Activated CD8-positive, alpha-beta memory T cell treated with anti-CD3 and anti-CD28 coated beads, Interleukin-2, amount 10 ng/mL, durations not matched to agents 7 days and 5 days (primary cell): ENCODE measurements around the gene DAPK2. TPM values are rescaled to one million over a fixed set of nuclear protein-coding genes. Genes with fewer than 3 reads are reported as not detected.
A peak's percentile ranks its signal among the peaks of the same experiment; 100 is the strongest.
"Not testable (repeated sequence)": the region's sequence is repeated elsewhere in the genome, so short reads cannot be mapped to it uniquely, and the experiment has no call there.

Experiments
- ATAC-seq: fragments of 150-1000 bp; cut with Tn5 transposase; one replicate; pipeline ENCODE4 v1.10.0; 2021; ENCODE audit warnings: moderate library complexity
- CTCF ChIA-PET: fragments of 350-600 bp; sonication (Branson Sonifier 250); formaldehyde crosslinking; loops from one replicate; lab custom pipeline; 2021; ENCODE audit warnings: antibody characterized with exemption; lab: Charles Lee
- DNase-seq: peaks from one replicate; pipeline ENCODE4 v3.0.0-alpha.2; 2020
- H3K27ac Mint-ChIP-seq: one replicate; pipeline ENCODE4 v1.8.0; 2021; ENCODE audit warnings: mild to moderate bottlenecking, mixed read lengths
- H3K27me3 Mint-ChIP-seq: one replicate; pipeline ENCODE4 v1.8.0; 2021; ENCODE audit warnings: mixed read lengths
- H3K36me3 Mint-ChIP-seq: one replicate; pipeline ENCODE4 v1.8.0; 2021; ENCODE audit warnings: mild to moderate bottlenecking, mixed read lengths
- H3K4me1 Mint-ChIP-seq: one replicate; pipeline ENCODE4 v1.8.0; 2021; ENCODE audit warnings: mixed read lengths
- H3K4me3 Mint-ChIP-seq: one replicate; pipeline ENCODE4 v1.8.0; 2021; ENCODE audit warnings: mild to moderate bottlenecking, moderate library complexity, mixed read lengths
- H3K9me3 Mint-ChIP-seq: one replicate; pipeline ENCODE4 v1.8.0; 2022; ENCODE audit warnings: low read depth, mixed read lengths
- total RNA-seq, 2 experiments: library from RNA; stranded (reverse); gene quantifications; one replicate each; pipeline ENCODE4 v1.2.3, GENCODE V29; 2021

Gene DAPK2
- total RNA-seq, 2 experiments from 2014 or later: 14.1 to 15.0 TPM

- ATAC-seq: no peak
- no peak overlapping the region for H3K27ac Mint-ChIP-seq
- CTCF ChIA-PET: interaction anchor here (0.6 to 2.3 kb wide), 6 partner anchors 12 to 141 kb away, joined by 3 to 11 read pairs (median 8); partner anchors contain the start of gene DAPK2
These were observed 141.2 kb downstream of the DAPK2 start for GRCh38 chr15:63905131-63905530.

GRCh38 chr15:63904042-63904441 is 142.2 kb downstream of the DAPK2 start:
- ATAC-seq: no peak
- Mint-ChIP-seq H3K36me3 (peaks cover 4% of the 10 kb centered on the region), H3K4me3 (no peak overlapping the region), H3K27me3 (no peaks in the 10 kb centered on the region), H3K4me1 (peaks cover 29% of the 10 kb centered on the region), H3K27ac (no peak overlapping the region), H3K9me3 (no peaks in the 10 kb centered on the region)
- no peak for DNase-seq
- CTCF ChIA-PET: interaction anchor here (1.2 to 1.8 kb wide), 4 partner anchors 9 to 41 kb away, joined by 4 to 9 read pairs (median 6); no protein-coding TSS in a partner anchor

More at GRCh38 chr15:63905131-63905530, 141.2 kb downstream of the DAPK2 start:
- H3K4me3 Mint-ChIP-seq: no peak overlapping the region
- H3K4me1 Mint-ChIP-seq: peaks cover 22% of the 10 kb centered on the region
- DNase-seq: no peak
- no peaks in the 10 kb centered on the region for H3K9me3 Mint-ChIP-seq
- H3K36me3 Mint-ChIP-seq: peaks cover 4% of the 10 kb centered on the region
- H3K27me3 Mint-ChIP-seq: no peaks in the 10 kb centered on the region

GRCh38 chr15:63902671-63903035 is 143.6 kb downstream of the DAPK2 start:
- no peaks in the 10 kb centered on the region for H3K9me3 Mint-ChIP-seq
- CTCF ChIA-PET: interaction anchor here (1.3 kb wide), 1 partner anchor 12 kb away, joined by 3 read pairs; no protein-coding TSS in a partner anchor
- no peak overlapping the region for H3K4me3 Mint-ChIP-seq
- H3K27me3 Mint-ChIP-seq: no peaks in the 10 kb centered on the region
- DNase-seq: no peak
- no peak overlapping the region for H3K27ac Mint-ChIP-seq
- H3K4me1 Mint-ChIP-seq: peaks cover 37% of the 10 kb centered on the region
- peaks cover 3% of the 10 kb centered on the region for H3K36me3 Mint-ChIP-seq
- ATAC-seq: no peak

GRCh38 chr15:63901912-63902670 is 144.2 kb downstream of the DAPK2 start:
- Mint-ChIP-seq H3K27ac (no peak overlapping the region), H3K4me3 (no peak overlapping the region), H3K4me1 (peaks cover 42% of the 10 kb centered on the region), H3K36me3 (peaks cover 3% of the 10 kb centered on the region), H3K9me3 (no peaks in the 10 kb centered on the region), H3K27me3 (no peaks in the 10 kb centered on the region)
- CTCF ChIA-PET: interaction anchor here (1.3 to 2.6 kb wide), 3 partner anchors 11 to 44 kb away, joined by 3 to 9 read pairs (median 4); no protein-coding TSS in a partner anchor
- ATAC-seq: no peak
- no peak for DNase-seq

GRCh38 chr15:63900306-63900705 is 146.0 kb downstream of the DAPK2 start:
- DNase-seq: no peak
- no peak for ATAC-seq
- H3K27me3 Mint-ChIP-seq: no peaks in the 10 kb centered on the region
- no peak overlapping the region for H3K27ac Mint-ChIP-seq
- H3K9me3 Mint-ChIP-seq: no peaks in the 10 kb centered on the region
- H3K4me1 Mint-ChIP-seq: peaks cover 42% of the 10 kb centered on the region
- no peak overlapping the region for H3K4me3 Mint-ChIP-seq
- CTCF ChIA-PET: interaction anchor here (1.1 to 2.6 kb wide), 9 partner anchors 9 to 290 kb away, joined by 3 to 9 read pairs (median 5); no protein-coding TSS in a partner anchor
- H3K36me3 Mint-ChIP-seq: peaks cover 1% of the 10 kb centered on the region

- H3K27me3 Mint-ChIP-seq, H3K9me3 Mint-ChIP-seq, DNase-seq, ATAC-seq, H3K36me3 Mint-ChIP-seq, H3K27ac Mint-ChIP-seq, H3K4me3 Mint-ChIP-seq: not testable (repeated sequence)
- CTCF ChIA-PET: interaction anchor here (0.8 to 2.6 kb wide), 10 partner anchors 8 to 289 kb away, joined by 3 to 9 read pairs (median 4); no protein-coding TSS in a partner anchor
- peaks cover 49% of the 10 kb centered on the region for H3K4me1 Mint-ChIP-seq
These were observed 146.7 kb downstream of the DAPK2 start for GRCh38 chr15:63899606-63900005.

- ATAC-seq (no peak), DNase-seq (no peak)
- peaks cover 1% of the 10 kb centered on the region for H3K36me3 Mint-ChIP-seq
These were observed 147.1 kb downstream of the DAPK2 start for GRCh38 chr15:63899193-63899592.

GRCh38 chr15:63896336-63897115 is 149.8 kb downstream of the DAPK2 start:
- H3K9me3 Mint-ChIP-seq: no peaks in the 10 kb centered on the region
- H3K27me3 Mint-ChIP-seq: no peaks in the 10 kb centered on the region
- peak; percentile 86 for DNase-seq
- peak overlapping the region; percentile 74 for H3K27ac Mint-ChIP-seq
- CTCF ChIA-PET: interaction anchor here (0.7 to 6.1 kb wide), 7 partner anchors 13 to 286 kb away, joined by 3 to 53 read pairs (median 6); partner anchors contain the start of gene DAPK2
- peak overlapping the region; percentile 11 for H3K4me3 Mint-ChIP-seq
- ATAC-seq: peak; percentile 28
- peaks cover 1% of the 10 kb centered on the region for H3K36me3 Mint-ChIP-seq
- H3K4me1 Mint-ChIP-seq: peaks cover 79% of the 10 kb centered on the region

More at GRCh38 chr15:63899193-63899592, 147.1 kb downstream of the DAPK2 start:
- Mint-ChIP-seq H3K9me3 (no peaks in the 10 kb centered on the region), H3K4me1 (peaks cover 52% of the 10 kb centered on the region), H3K4me3 (no peak overlapping the region), H3K27me3 (no peaks in the 10 kb centered on the region), H3K27ac (peak overlapping the region; percentile 34)
- CTCF ChIA-PET: interaction anchor here (0.8 to 2.6 kb wide), 9 partner anchors 9 to 289 kb away, joined by 3 to 9 read pairs (median 5); no protein-coding TSS in a partner anchor

GRCh38 chr15:63895787-63896218 is 150.5 kb downstream of the DAPK2 start:
- DNase-seq (no peak), ATAC-seq (no peak)
- Mint-ChIP-seq H3K36me3 (peaks cover 1% of the 10 kb centered on the region), H3K27me3 (no peaks in the 10 kb centered on the region), H3K4me1 (peaks cover 86% of the 10 kb centered on the region), H3K27ac (peak overlapping the region; percentile 74), H3K4me3 (no peak overlapping the region), H3K9me3 (no peaks in the 10 kb centered on the region)
- CTCF ChIA-PET: interaction anchor here (0.7 to 6.1 kb wide), 7 partner anchors 13 to 285 kb away, joined by 3 to 53 read pairs (median 6); partner anchors contain the start of gene DAPK2

GRCh38 chr15:63895194-63895593 is 151.1 kb downstream of the DAPK2 start:
- Mint-ChIP-seq H3K9me3 (no peaks in the 10 kb centered on the region), H3K4me1 (peaks cover 83% of the 10 kb centered on the region), H3K4me3 (no peak overlapping the region), H3K36me3 (peaks cover 1% of the 10 kb centered on the region), H3K27me3 (no peaks in the 10 kb centered on the region), H3K27ac (no peak overlapping the region)
- CTCF ChIA-PET: interaction anchor here (1.5 to 6.1 kb wide), 5 partner anchors 14 to 285 kb away, joined by 3 to 53 read pairs (median 8); partner anchors contain the start of gene DAPK2
- DNase-seq: no peak
- ATAC-seq: no peak

GRCh38 chr15:63894662-63894949 is 151.7 kb downstream of the DAPK2 start:
- H3K9me3 Mint-ChIP-seq: no peaks in the 10 kb centered on the region
- ATAC-seq (no peak), DNase-seq (no peak)
- H3K27ac Mint-ChIP-seq: no peak overlapping the region
- CTCF ChIA-PET: interaction anchor here (1.7 to 6.1 kb wide), 4 partner anchors 15 to 284 kb away, joined by 6 to 53 read pairs (median 27); partner anchors contain the start of gene DAPK2
- H3K4me3 Mint-ChIP-seq: no peak overlapping the region
- peaks cover 1% of the 10 kb centered on the region for H3K36me3 Mint-ChIP-seq
- H3K27me3 Mint-ChIP-seq: no peaks in the 10 kb centered on the region
- H3K4me1 Mint-ChIP-seq: peaks cover 80% of the 10 kb centered on the region

GRCh38 chr15:63893866-63894661 is 152.2 kb downstream of the DAPK2 start:
- H3K27me3 Mint-ChIP-seq: no peaks in the 10 kb centered on the region
- peaks cover 75% of the 10 kb centered on the region for H3K4me1 Mint-ChIP-seq
- peaks cover 1% of the 10 kb centered on the region for H3K36me3 Mint-ChIP-seq
- CTCF ChIA-PET: interaction anchor here (0.9 to 6.1 kb wide), 5 partner anchors 12 to 284 kb away, joined by 3 to 53 read pairs (median 23); partner anchors contain the start of gene DAPK2
- no peak overlapping the region for H3K4me3 Mint-ChIP-seq
- no peak for ATAC-seq
- DNase-seq: no peak
- H3K27ac Mint-ChIP-seq: peak overlapping the region; percentile 87
- H3K9me3 Mint-ChIP-seq: no peaks in the 10 kb centered on the region
